HG03045 (cell line): ENCODE data around the gene RAD51AP1.
"Not testable (repeated sequence)": the region's sequence is repeated elsewhere in the genome, so short reads cannot be mapped to it uniquely, and the experiment has no call there.

Experiments
- ATAC-seq: cut with Tn5 transposase; IDR thresholded peaks from one replicate; pipeline ENCODE4 v1.9.1; 2021; ENCODE audit warnings: mild to moderate bottlenecking, moderate library complexity; ENCODE audit not compliant: unreplicated experiment

RAD51AP1 gene

GRCh38 chr12:4538207-4539160 lies at the start of gene RAD51AP1:
Gene RAD51AP1 (plus strand): TSS chr12:4538890. CDS start chr12:4538940, 50 bp downstream.
- peak; percentile 93 for ATAC-seq

GRCh38 chr12:4489556-4489955 lies 49.1 kb upstream of the RAD51AP1 start:
- ATAC-seq, result no peak

- no peak for ATAC-seq
Measured at GRCh38 chr12:4490973-4491372, 47.7 kb upstream of the RAD51AP1 start.

- peak; percentile 76 for ATAC-seq
Measured at GRCh38 chr12:4496145-4496838, 42.4 kb upstream of the RAD51AP1 start.

GRCh38 chr12:4499186-4499585 lies 39.5 kb upstream of the RAD51AP1 start:
- ATAC-seq, result no peak

- ATAC-seq, result no peak
Measured at GRCh38 chr12:4505376-4505986, 33.2 kb upstream of the RAD51AP1 start.

GRCh38 chr12:4506430-4506829 lies 32.3 kb upstream of the RAD51AP1 start:
- no peak for ATAC-seq

GRCh38 chr12:4506870-4507269 lies 31.8 kb upstream of the RAD51AP1 start:
- no peak for ATAC-seq

GRCh38 chr12:4508503-4508902 lies 30.2 kb upstream of the RAD51AP1 start:
- not testable (repeated sequence) for ATAC-seq

- ATAC-seq, result not testable (repeated sequence)
Measured at GRCh38 chr12:4509269-4509668, 29.4 kb upstream of the RAD51AP1 start.

GRCh38 chr12:4518106-4518728 lies 20.5 kb upstream of the RAD51AP1 start:
- ATAC-seq, result no peak

GRCh38 chr12:4523443-4523842 lies 15.2 kb upstream of the RAD51AP1 start:
- not testable (repeated sequence) for ATAC-seq

- ATAC-seq, result no peak
Measured at GRCh38 chr12:4526923-4527546, 11.7 kb upstream of the RAD51AP1 start.

GRCh38 chr12:4530160-4530559 lies 8.5 kb upstream of the RAD51AP1 start:
- no peak for ATAC-seq

GRCh38 chr12:4530982-4531586 lies 7.6 kb upstream of the RAD51AP1 start:
- ATAC-seq, result no peak

GRCh38 chr12:4535092-4535491 lies 3.6 kb upstream of the RAD51AP1 start:
- no peak for ATAC-seq

- ATAC-seq, result no peak
Measured at GRCh38 chr12:4535871-4536270, 2.8 kb upstream of the RAD51AP1 start.

GRCh38 chr12:4539167-4539870 lies 629 bp downstream of the RAD51AP1 start:
- no peak for ATAC-seq

- no peak for ATAC-seq
Measured at GRCh38 chr12:4540170-4540569, 1.5 kb downstream of the RAD51AP1 start.

GRCh38 chr12:4540638-4541037 lies 1.9 kb downstream of the RAD51AP1 start:
- no peak for ATAC-seq
